ENCODE results near the gene FZR1.
"Not testable (repeated sequence)": the region's sequence is repeated elsewhere in the genome, so short reads cannot be mapped to it uniquely, and the experiment has no call there.

Gene FZR1

GRCh38 chr19:3573858-3574637, 67.9 kb downstream of the FZR1 start:
- peak; percentile 80 for DNase-seq (ENCODE audit: low spot score)

- peak; percentile 45 for DNase-seq (ENCODE audit: low spot score)
Observed at GRCh38 chr19:3575260-3575741, 69.2 kb downstream of the FZR1 start.

- no peak for DNase-seq (ENCODE audit: low spot score)
Observed at GRCh38 chr19:3575949-3576673, 70.0 kb downstream of the FZR1 start.

- DNase-seq (ENCODE audit: low spot score): peak; percentile 72
Observed at GRCh38 chr19:3576696-3577443, 70.8 kb downstream of the FZR1 start.

GRCh38 chr19:3577723-3578344, 71.7 kb downstream of the FZR1 start:
- DNase-seq (ENCODE audit: low spot score): no peak

- DNase-seq (ENCODE audit: low spot score): no peak
Observed at GRCh38 chr19:3578390-3578789, 72.3 kb downstream of the FZR1 start.

GRCh38 chr19:3580156-3580934, 74.2 kb downstream of the FZR1 start:
- DNase-seq (ENCODE audit: low spot score): no peak

- not testable (repeated sequence) for DNase-seq (ENCODE audit: low spot score)
Observed at GRCh38 chr19:3581792-3582191, 75.7 kb downstream of the FZR1 start.

- DNase-seq (ENCODE audit: low spot score): not testable (repeated sequence)
Observed at GRCh38 chr19:3584036-3584802, 78.1 kb downstream of the FZR1 start.

- no peak for DNase-seq (ENCODE audit: low spot score)
Observed at GRCh38 chr19:3585301-3586126, 79.4 kb downstream of the FZR1 start, which contains the start of gene GIPC3. TSS of gene GIPC3 (plus strand) at chr19:3585478. CDS start at chr19:3585598, 120 bp downstream.

GRCh38 chr19:3586127-3586626, 80.1 kb downstream of the FZR1 start:
- DNase-seq (ENCODE audit: low spot score): no peak

- DNase-seq (ENCODE audit: low spot score): no peak
Observed at GRCh38 chr19:3586707-3587346, 80.7 kb downstream of the FZR1 start.

Data from Ammon's horn (tissue), 1 donor.